Lung (tissue), 12 donors: Measurements from ENCODE around the gene LINC01488. TPM values are rescaled to one million over a fixed set of nuclear protein-coding genes. Genes with fewer than 3 reads are reported as not detected.

ENCODE experiments used
- ATAC-seq: fragments of 200-7000 bp; cut with Tn5 transposase; one replicate; pipeline ENCODE4 v1.9.1; 2020; ENCODE audit warnings: moderate number of reproducible peaks; ENCODE audit not compliant: insufficient read depth, low FRiP score
- DNase-seq, 3 donors: peaks; one replicate each; pipeline ENCODE4 v3.0.0-alpha.2; 2013 to 2017
- H3K27ac ChIP-seq, 2 donors: one replicate each; pipeline ENCODE4 v1.5.1; 2013; ENCODE audit warnings: mild to moderate bottlenecking in 2 of 2, moderate library complexity in 2 of 2, control low read depth in 1 of 2, inconsistent platforms in 1 of 2, low read depth in 1 of 2, low read length in 1 of 2
- H3K27me3 ChIP-seq, 3 donors: one replicate each; pipeline ENCODE4 v1.5.1; 2013; ENCODE audit warnings: low read length in 2 of 3; ENCODE audit not compliant: control insufficient read depth in 3 of 3, insufficient read depth in 3 of 3
- H3K36me3 ChIP-seq, 4 donors: one replicate each; pipeline ENCODE4 v1.5.1; 2013; ENCODE audit warnings: low read length in 4 of 4, mild to moderate bottlenecking in 1 of 4, moderate library complexity in 1 of 4; ENCODE audit not compliant: control insufficient read depth in 4 of 4, insufficient read depth in 4 of 4
- H3K4me1 ChIP-seq, 5 donors: one replicate each; pipeline ENCODE4 v1.5.1; 2013; ENCODE audit warnings: low read length in 5 of 5, mild to moderate bottlenecking in 2 of 5, moderate library complexity in 1 of 5; ENCODE audit not compliant: control insufficient read depth in 5 of 5, insufficient read depth in 5 of 5
- H3K4me3 ChIP-seq: one replicate; pipeline ENCODE4 v1.5.1; 2013; ENCODE audit warnings: mild to moderate bottlenecking, control low read depth, moderate library complexity
- H3K9ac ChIP-seq, 2 donors: one replicate each; pipeline ENCODE4 v1.5.1; 2013; ENCODE audit warnings: low read length in 2 of 2, control low read depth in 1 of 2; ENCODE audit not compliant: insufficient read depth in 1 of 2
- H3K9me3 ChIP-seq, 4 donors: one replicate each; pipeline ENCODE4 v1.5.1; 2013; ENCODE audit warnings: low read length in 3 of 4, mild to moderate bottlenecking in 1 of 4, moderate library complexity in 1 of 4; ENCODE audit not compliant: control insufficient read depth in 4 of 4, insufficient read depth in 3 of 4
- WGBS, 2 donors: extraction: QIAGEN DNeasy Blood & Tissue Kit; methylation state at CpG; one replicate each; pipeline ENCODE4 v1.1.7; 2013; 5-methylcytosine and 5-hydroxymethylcytosine counted together
- polyA plus RNA-seq, 2 donors: library from polyadenylated mRNA; stranded (reverse); fragments of 200-250 nt; gene quantifications; one replicate each; pipeline ENCODE4 v1.2.1, GENCODE V29; 2013
- total RNA-seq, 2 donors: library from RNA; depleted of rRNA in 1 of 2; stranded (reverse); fragments of >200 nt in 1 of 2; gene quantifications; one replicate each; pipeline ENCODE4 v1.2.1, GENCODE V29; 2014 to 2021
- TF ChIP-seq, protein P1 (sequence below): IDR thresholded peaks from 2 replicates; pipeline ENCODE4 v1.5.1; 2012; ENCODE audit warnings: mild to moderate bottlenecking; ENCODE audit errors: control extremely low read depth, extremely low read depth
- donor health status: control.
- donor health status: control.
- donor health status: Bipolar disorder and iron deficiency.
- donor health status: healthy.
- donor health status: DM: yes; HTN: yes; CAD: no.

LINC01488 gene
- total and polyA plus RNA-seq, 4 donors: not detected

DNA sequence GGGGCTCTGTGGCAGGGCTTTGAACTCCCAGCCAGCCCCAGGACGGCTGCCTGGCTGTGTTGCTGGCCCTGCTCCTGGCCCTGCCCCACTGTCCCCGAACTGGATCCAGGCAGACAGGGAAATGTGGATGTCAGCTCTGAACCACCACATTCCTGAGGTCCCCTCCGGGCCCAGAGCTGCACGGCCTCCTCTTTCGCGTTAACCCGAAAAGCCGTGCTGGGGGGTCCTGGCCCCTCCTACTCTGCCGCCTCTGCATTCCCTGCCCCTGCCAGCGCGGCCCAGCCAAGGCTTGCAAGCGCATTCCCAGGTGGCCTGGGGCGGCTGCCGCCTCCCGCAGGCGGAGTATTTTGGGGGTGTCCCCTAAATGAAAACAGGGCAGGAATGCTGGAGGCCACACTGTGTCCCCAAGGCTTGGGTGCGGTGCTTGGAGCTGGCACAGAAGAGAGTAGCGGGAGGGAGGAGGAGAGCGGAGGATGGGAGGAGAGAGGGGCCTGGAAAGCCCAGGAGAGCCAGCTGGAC is 5.4 kb downstream of the LINC01488 start:
- H3K27ac ChIP-seq: no peak overlapping the region
- DNase-seq (peak; percentile 79 to 86 (median 81)), ATAC-seq (no peak)
- H3K9ac ChIP-seq: no peak overlapping the region
- H3K36me3 ChIP-seq: no peaks in the 10 kb centered on the region
- no peak overlapping the region for H3K4me3 ChIP-seq
- WGBS, 2 donors: 70 to 80% methylated on average over 17 to 19 of the region's 19 CpGs
- H3K27me3 ChIP-seq: no peaks in the 10 kb centered on the region
- TF ChIP-seq, protein P1, sequence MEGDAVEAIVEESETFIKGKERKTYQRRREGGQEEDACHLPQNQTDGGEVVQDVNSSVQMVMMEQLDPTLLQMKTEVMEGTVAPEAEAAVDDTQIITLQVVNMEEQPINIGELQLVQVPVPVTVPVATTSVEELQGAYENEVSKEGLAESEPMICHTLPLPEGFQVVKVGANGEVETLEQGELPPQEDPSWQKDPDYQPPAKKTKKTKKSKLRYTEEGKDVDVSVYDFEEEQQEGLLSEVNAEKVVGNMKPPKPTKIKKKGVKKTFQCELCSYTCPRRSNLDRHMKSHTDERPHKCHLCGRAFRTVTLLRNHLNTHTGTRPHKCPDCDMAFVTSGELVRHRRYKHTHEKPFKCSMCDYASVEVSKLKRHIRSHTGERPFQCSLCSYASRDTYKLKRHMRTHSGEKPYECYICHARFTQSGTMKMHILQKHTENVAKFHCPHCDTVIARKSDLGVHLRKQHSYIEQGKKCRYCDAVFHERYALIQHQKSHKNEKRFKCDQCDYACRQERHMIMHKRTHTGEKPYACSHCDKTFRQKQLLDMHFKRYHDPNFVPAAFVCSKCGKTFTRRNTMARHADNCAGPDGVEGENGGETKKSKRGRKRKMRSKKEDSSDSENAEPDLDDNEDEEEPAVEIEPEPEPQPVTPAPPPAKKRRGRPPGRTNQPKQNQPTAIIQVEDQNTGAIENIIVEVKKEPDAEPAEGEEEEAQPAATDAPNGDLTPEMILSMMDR: no peak
- no peaks in the 10 kb centered on the region for H3K9me3 ChIP-seq
- peaks cover 0 to 44% (median 5%) of the 10 kb centered on the region in 5 donors for H3K4me1 ChIP-seq

DNA sequence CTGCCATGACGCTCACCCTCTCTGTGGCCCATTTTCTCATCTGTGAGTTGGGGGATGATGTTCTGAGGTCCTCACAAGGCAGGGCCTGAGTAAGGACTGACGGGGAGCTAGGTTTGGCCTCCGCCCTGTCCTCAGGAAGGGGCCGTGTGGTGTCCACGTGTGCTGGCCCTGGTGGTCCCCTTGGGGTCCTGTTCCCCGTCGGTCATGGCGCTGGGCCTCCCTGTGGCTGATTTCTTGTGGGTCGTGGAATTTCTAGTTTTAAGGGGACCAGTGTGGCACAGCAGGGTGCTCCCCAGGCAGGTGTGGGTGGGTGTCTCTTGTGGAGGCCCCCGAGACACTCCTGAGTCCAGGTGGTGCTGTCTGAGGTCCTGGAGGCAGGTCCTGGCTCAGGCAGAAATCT is 5.9 kb downstream of the LINC01488 start:
- WGBS, 2 donors: 94 to 97% methylated on average over 10 of the region's 10 CpGs
- Histone ChIP-seq H3K36me3 (no peaks in the 10 kb centered on the region), H3K9me3 (no peaks in the 10 kb centered on the region), H3K27ac (no peak overlapping the region), H3K4me3 (no peak overlapping the region), H3K27me3 (no peaks in the 10 kb centered on the region), H3K9ac (no peak overlapping the region), H3K4me1 (peaks cover 0 to 44% (median 5%) of the 10 kb centered on the region in 5 donors)
- TF ChIP-seq, protein P1: no peak
- DNase-seq: no peak
- no peak for ATAC-seq

DNA sequence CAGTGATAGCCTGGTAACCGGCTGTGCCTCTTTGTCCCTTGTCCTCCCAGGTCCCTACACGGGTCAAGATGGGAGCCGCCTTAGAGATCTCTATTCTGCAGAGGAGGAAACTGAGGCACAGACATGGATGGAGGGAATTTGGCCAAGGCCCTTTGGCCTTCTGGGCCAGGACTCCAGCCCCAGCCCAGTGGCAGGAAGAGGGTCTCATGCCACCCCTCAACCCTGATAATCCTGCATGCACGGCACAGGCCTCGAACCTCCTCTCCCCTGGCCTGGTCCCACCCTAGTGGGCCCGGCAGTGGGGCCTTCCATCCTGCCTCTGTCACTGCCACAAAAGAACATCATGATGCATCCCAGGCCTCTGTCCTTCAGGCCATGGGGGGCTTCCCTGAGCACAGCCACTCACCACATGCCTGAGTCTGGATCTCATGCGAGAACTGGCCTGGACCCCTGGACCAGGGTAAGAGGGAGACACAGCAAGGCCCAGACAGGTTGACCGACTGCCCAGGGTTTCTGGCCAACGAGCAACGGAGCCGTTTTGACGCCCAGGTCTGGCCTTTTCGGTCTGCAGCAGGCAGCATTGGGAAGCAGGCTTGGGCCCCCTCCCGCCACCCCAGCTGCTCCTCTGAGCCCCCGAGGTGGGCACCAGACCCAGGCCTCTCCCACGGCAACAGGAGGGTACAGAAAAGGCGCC is 6.5 kb downstream of the LINC01488 start:
- DNase-seq: no peak
- Histone ChIP-seq H3K9me3 (no peaks in the 10 kb centered on the region), H3K36me3 (no peaks in the 10 kb centered on the region), H3K27me3 (no peaks in the 10 kb centered on the region), H3K4me1 (peaks cover 0 to 42% (median 5%) of the 10 kb centered on the region in 5 donors), H3K4me3 (no peak overlapping the region), H3K9ac (no peak overlapping the region), H3K27ac (no peak overlapping the region)
- no peak for ATAC-seq
- 95 to 99% methylated on average over 17 of the region's 17 CpGs for WGBS, 2 donors
- TF ChIP-seq, protein P1: no peak
